CD4-positive, alpha-beta T cell (primary cell): ENCODE data around the gene COMTD1. TPM values are rescaled to one million over a fixed set of nuclear protein-coding genes. Genes with fewer than 3 reads are reported as not detected.
A peak's percentile ranks its signal among the peaks of the same experiment; 100 is the strongest.

Source experiments
- ATAC-seq: fragments of 200-7000 bp; cut with Tn5 transposase; one replicate; pipeline ENCODE4 v1.10.0; 2022; ENCODE audit warnings: mild to moderate bottlenecking; ENCODE audit not compliant: poor library complexity
- CTCF ChIA-PET: fragments of 350-600 bp; sonication (Branson Sonifier 250); formaldehyde crosslinking; loops from one replicate; lab custom pipeline; 2021; ENCODE audit warnings: antibody characterized with exemption, inconsistent platforms; lab: Charles Lee
- POLR2A ChIA-PET: fragments of 350-600 bp; sonication (Branson Sonifier 250); formaldehyde crosslinking; loops from one replicate; lab custom pipeline; 2021; ENCODE audit warnings: antibody characterized with exemption, inconsistent platforms; lab: Charles Lee
- DNase-seq, 14 experiments: peaks; one replicate each; pipeline ENCODE4 v3.0.0-alpha.2; 2013 to 2020; ENCODE audit warnings: mixed read lengths in 2 of 14
- H3K27ac ChIP-seq, 2 donors: one replicate each; pipeline versions ENCODE4 v1.5.1 to v1.7.0; 2013; ENCODE audit warnings: low read length in 2 of 2, low read depth in 1 of 2, mild to moderate bottlenecking in 1 of 2
- H3K27me3 ChIP-seq, 2 experiments: 1 replicate in 1 of 2; 2 replicates in 1 of 2; pipeline versions ENCODE4 v1.6.1 to v1.7.0; 2013; ENCODE audit warnings: low read length in 2 of 2, control low read depth in 1 of 2, mild to moderate bottlenecking in 1 of 2, moderate library complexity in 1 of 2; ENCODE audit not compliant: insufficient read depth in 2 of 2, control insufficient read depth in 1 of 2
- H3K36me3 ChIP-seq: one replicate; pipeline ENCODE4 v1.6.1; 2013; ENCODE audit warnings: low read length, control low read depth; ENCODE audit not compliant: insufficient read depth
- H3K4me1 ChIP-seq: one replicate; pipeline ENCODE4 v1.6.1; 2013; ENCODE audit warnings: low read length, control low read depth; ENCODE audit not compliant: insufficient read depth
- H3K4me3 ChIP-seq: one replicate; pipeline ENCODE4 v1.5.1; 2013; ENCODE audit warnings: mild to moderate bottlenecking, low read length, moderate library complexity
- H3K9me3 ChIP-seq, 2 experiments: 1 replicate in 1 of 2; 2 replicates in 1 of 2; pipeline versions ENCODE4 v1.6.1 to v1.7.0; 2013; ENCODE audit warnings: low read length in 2 of 2, mild to moderate bottlenecking in 2 of 2, control low read depth in 1 of 2, moderate library complexity in 1 of 2; ENCODE audit not compliant: control insufficient read depth in 1 of 2, insufficient read depth in 1 of 2
- H3K27ac Mint-ChIP-seq: one replicate; pipeline ENCODE4 v1.8.0; 2020; ENCODE audit warnings: mixed read lengths
- H3K27me3 Mint-ChIP-seq: one replicate; pipeline ENCODE4 v1.8.0; 2021; ENCODE audit warnings: mixed read lengths
- H3K36me3 Mint-ChIP-seq: one replicate; pipeline ENCODE4 v1.8.0; 2021; ENCODE audit warnings: low read depth, mixed read lengths
- H3K4me1 Mint-ChIP-seq: one replicate; pipeline ENCODE4 v1.8.0; 2021; ENCODE audit warnings: low read depth, mixed read lengths
- H3K4me3 Mint-ChIP-seq: one replicate; pipeline ENCODE4 v1.8.0; 2020; ENCODE audit warnings: mild to moderate bottlenecking, mixed read lengths
- H3K9me3 Mint-ChIP-seq: one replicate; pipeline ENCODE4 v1.8.0; 2020; ENCODE audit warnings: mixed read lengths
- CTCF ChIP-seq: fragments of 200-600 bp; IDR thresholded peaks from one replicate; pipeline ENCODE4 v1.8.0; 2022; ENCODE audit warnings: antibody characterized with exemption, mild to moderate bottlenecking
- intact Hi-C, 2 experiments: fragments of 100-400 bp; cut with DNase I in 1 of 2; cut with micrococcal nuclease in 1 of 2; formaldehyde crosslinking; loops; one replicate each; pipeline versions ENCODE4 v1.15.1 to v1.9.0; 2023 to 2025; cut with DNase I, micrococcal nuclease
- total RNA-seq, 174 experiments: library from RNA in 2 of 174; stranded (reverse) in 2 of 174; gene quantifications; one replicate each; pipeline ENCODE4 v1.2.3 and lab custom pipeline; 2021 to 2026

Gene COMTD1
- total RNA-seq, 2 experiments from 2014 or later, result 9.5 to 10.5 TPM

GRCh38 chr10:75210282-75211006, 25.3 kb downstream of the COMTD1 start, which contains the start of gene VDAC2:
TSS of gene VDAC2 (plus strand) at chr10:75210796. CDS start at chr10:75211159, 363 bp downstream.
- Mint-ChIP-seq H3K9me3 (no peaks in the 10 kb centered on the region), H3K27me3 (no peaks in the 10 kb centered on the region), H3K36me3 (peaks cover 42% of the 10 kb centered on the region), H3K4me1 (peaks cover 28% of the 10 kb centered on the region), H3K4me3 (peak within 1 kb of the TSS; percentile 97), H3K27ac (peak within 1 kb of the TSS; percentile 99)
- ChIA-PET POLR2A (interaction anchor here (0.7 to 5.2 kb wide), 22 partner anchors 8 to 1963 kb away, joined by 3 to 208 read pairs (median 5); partner anchors contain the start of genes ADK, AP3M1, COMTD1 and DNAJC9), CTCF (interaction anchor here (0.6 to 5.2 kb wide), 5 partner anchors 20 to 111 kb away, joined by 3 to 53 read pairs (median 24); partner anchors contain the start of gene COMTD1)
- ATAC-seq (peak; percentile 81), DNase-seq (peak; percentile 91 to 98 (median 94))
- Histone ChIP-seq H3K4me3 (peak within 1 kb of the TSS; percentile 73), H3K36me3 (peaks cover 33% of the 10 kb centered on the region), H3K9me3 (no peaks in the 10 kb centered on the region), H3K27me3 (no peaks in the 10 kb centered on the region), H3K27ac (peak within 1 kb of the TSS; percentile 99), H3K4me1 (peaks cover 28% of the 10 kb centered on the region)
- no peak for TF ChIP-seq CTCF
- intact Hi-C loops, result loop anchor here (1.0 to 5.0 kb wide), 6 partner anchors 20 to 1433 kb away; partner anchors contain the start of genes ADK (in 1 of the 2) and AP3M1 (in 1 of the 2)

GRCh38 chr10:75209921-75210281, 25.9 kb downstream of the COMTD1 start:
- H3K4me3 ChIP-seq, result peak overlapping the region; percentile 73
- H3K36me3 ChIP-seq, result peaks cover 28% of the 10 kb centered on the region
- CTCF ChIA-PET, result interaction anchor here (0.6 to 5.2 kb wide), 6 partner anchors 21 to 1702 kb away, joined by 3 to 53 read pairs (median 14); partner anchors contain the start of gene COMTD1
- no peaks in the 10 kb centered on the region for H3K9me3 ChIP-seq
- intact Hi-C loops, result loop anchor here (1.0 to 5.0 kb wide), 8 partner anchors 20 to 1433 kb away; partner anchors contain the start of genes ADK (in 1 of the 2) and AP3M1 (in 1 of the 2)
- Mint-ChIP-seq H3K4me3 (peak overlapping the region; percentile 97), H3K36me3 (peaks cover 39% of the 10 kb centered on the region), H3K4me1 (peaks cover 28% of the 10 kb centered on the region), H3K27ac (peak overlapping the region; percentile 99), H3K27me3 (no peaks in the 10 kb centered on the region), H3K9me3 (no peaks in the 10 kb centered on the region)
- peak overlapping the region; percentile 99 for H3K27ac ChIP-seq
- no peaks in the 10 kb centered on the region for H3K27me3 ChIP-seq
- ATAC-seq, result peak; percentile 70
- POLR2A ChIA-PET, result interaction anchor here (0.6 to 5.2 kb wide), 23 partner anchors 8 to 1963 kb away, joined by 3 to 208 read pairs (median 5); partner anchors contain the start of genes ADK, AP3M1, COMTD1 and DNAJC9
- TF ChIP-seq CTCF, result no peak
- DNase-seq, result peak; percentile 69 to 90 (median 77)
- H3K4me1 ChIP-seq, result peaks cover 28% of the 10 kb centered on the region

- DNase-seq (peak in 2 of 14 experiments; percentile 31 to 33), ATAC-seq (no peak)
- Mint-ChIP-seq H3K36me3 (peaks cover 33% of the 10 kb centered on the region), H3K4me3 (peak overlapping the region; percentile 97), H3K27ac (peak overlapping the region; percentile 99), H3K27me3 (no peaks in the 10 kb centered on the region), H3K4me1 (peaks cover 28% of the 10 kb centered on the region), H3K9me3 (no peaks in the 10 kb centered on the region)
- Histone ChIP-seq H3K9me3 (no peaks in the 10 kb centered on the region), H3K27ac (peak overlapping the region; percentile 99), H3K4me1 (peaks cover 28% of the 10 kb centered on the region), H3K4me3 (peak overlapping the region; percentile 73), H3K36me3 (peaks cover 22% of the 10 kb centered on the region), H3K27me3 (no peaks in the 10 kb centered on the region)
- CTCF ChIA-PET, result interaction anchor here (0.6 to 5.2 kb wide), 4 partner anchors 21 to 1701 kb away, joined by 3 to 53 read pairs (median 36); partner anchors contain the start of gene COMTD1
- POLR2A ChIA-PET, result interaction anchor here (0.6 to 5.2 kb wide), 20 partner anchors 8 to 1962 kb away, joined by 3 to 208 read pairs (median 5); partner anchors contain the start of genes ADK, AP3M1, COMTD1 and DNAJC9
- TF ChIP-seq CTCF, result no peak
- intact Hi-C loops, result loop anchor here in 1 of 2 experiments (2.0 kb wide), 2 partner anchors 21 to 97 kb away; no protein-coding TSS in a partner anchor
Measured at GRCh38 chr10:75209086-75209920, 26.5 kb downstream of the COMTD1 start.
